Measurements from ENCODE around the gene MTARC2.

MTARC2 gene

DNA sequence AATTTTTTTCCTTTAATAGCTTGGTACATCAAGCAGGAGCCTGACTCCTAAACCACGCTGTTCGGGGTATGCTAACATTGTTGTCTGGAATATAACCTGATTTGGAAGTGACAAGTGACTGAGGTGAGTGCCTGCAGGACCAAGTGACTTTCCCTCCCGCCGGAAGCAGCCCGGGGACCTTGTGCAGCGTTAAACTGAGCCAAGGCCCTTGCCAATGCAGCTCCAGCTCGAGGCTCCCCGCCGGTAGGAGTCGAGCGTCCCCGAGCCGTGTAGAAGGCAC is 37.9 kb downstream of the MTARC2 start:
- peak overlapping the region; percentile 56 for H3K4me3 ChIP-seq (ENCODE audit: low read depth, low read length)
- TF ChIP-seq, protein P1, sequence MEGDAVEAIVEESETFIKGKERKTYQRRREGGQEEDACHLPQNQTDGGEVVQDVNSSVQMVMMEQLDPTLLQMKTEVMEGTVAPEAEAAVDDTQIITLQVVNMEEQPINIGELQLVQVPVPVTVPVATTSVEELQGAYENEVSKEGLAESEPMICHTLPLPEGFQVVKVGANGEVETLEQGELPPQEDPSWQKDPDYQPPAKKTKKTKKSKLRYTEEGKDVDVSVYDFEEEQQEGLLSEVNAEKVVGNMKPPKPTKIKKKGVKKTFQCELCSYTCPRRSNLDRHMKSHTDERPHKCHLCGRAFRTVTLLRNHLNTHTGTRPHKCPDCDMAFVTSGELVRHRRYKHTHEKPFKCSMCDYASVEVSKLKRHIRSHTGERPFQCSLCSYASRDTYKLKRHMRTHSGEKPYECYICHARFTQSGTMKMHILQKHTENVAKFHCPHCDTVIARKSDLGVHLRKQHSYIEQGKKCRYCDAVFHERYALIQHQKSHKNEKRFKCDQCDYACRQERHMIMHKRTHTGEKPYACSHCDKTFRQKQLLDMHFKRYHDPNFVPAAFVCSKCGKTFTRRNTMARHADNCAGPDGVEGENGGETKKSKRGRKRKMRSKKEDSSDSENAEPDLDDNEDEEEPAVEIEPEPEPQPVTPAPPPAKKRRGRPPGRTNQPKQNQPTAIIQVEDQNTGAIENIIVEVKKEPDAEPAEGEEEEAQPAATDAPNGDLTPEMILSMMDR (IDR thresholded peaks at IDR 0.05; ENCODE audit: control insufficient read depth, extremely low read depth, insufficient read depth) = no peak
- no peak for DNase-seq (ENCODE audit: low read depth)

DNA sequence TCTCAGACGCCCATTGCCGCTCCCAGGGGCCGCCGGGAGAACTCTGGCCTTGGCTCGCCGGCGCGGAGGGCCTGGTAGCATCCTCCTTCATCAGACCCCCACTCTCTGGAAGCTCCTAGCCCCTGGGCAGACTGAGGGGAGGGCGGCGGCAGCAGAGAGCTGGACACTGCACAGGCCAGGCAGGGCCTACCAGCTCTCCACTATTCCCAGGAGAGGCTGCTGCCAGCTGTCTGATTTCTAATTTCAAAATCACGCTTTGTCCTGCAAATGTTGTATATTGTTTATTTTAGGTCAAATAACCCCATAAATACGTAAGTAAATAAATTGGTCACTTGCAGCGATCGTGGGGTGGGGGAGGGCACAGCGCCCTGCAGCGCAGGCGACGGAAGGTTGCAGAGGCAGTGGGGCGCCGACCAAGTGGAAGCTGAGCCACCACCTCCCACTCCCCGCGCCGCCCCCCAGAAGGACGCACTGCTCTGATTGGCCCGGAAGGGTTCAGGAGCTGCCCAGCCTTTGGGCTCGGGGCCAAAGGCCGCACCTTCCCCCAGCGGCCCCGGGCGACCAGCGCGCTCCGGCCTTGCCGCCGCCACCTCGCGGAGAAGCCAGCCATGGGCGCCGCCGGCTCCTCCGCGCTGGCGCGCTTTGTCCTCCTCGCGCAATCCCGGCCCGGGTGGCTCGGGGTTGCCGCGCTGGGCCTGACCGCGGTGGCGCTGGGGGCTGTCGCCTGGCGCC is 38.4 kb downstream of the MTARC2 start, which contains the start of gene MTARC1:
MTARC1 (plus strand) TSS at position 577 of the 732 bp plus-strand sequence; CDS start at position 609, 32 bp downstream.
- TF ChIP-seq, protein P1 (IDR thresholded peaks at IDR 0.05; ENCODE audit: control insufficient read depth, extremely low read depth, insufficient read depth) = peak; percentile 35; the same call in 1 of the 2 replicates
- peak; percentile 95 for DNase-seq (ENCODE audit: low read depth)
- peak within 1 kb of the TSS; percentile 56 for H3K4me3 ChIP-seq (ENCODE audit: low read depth, low read length)

DNA sequence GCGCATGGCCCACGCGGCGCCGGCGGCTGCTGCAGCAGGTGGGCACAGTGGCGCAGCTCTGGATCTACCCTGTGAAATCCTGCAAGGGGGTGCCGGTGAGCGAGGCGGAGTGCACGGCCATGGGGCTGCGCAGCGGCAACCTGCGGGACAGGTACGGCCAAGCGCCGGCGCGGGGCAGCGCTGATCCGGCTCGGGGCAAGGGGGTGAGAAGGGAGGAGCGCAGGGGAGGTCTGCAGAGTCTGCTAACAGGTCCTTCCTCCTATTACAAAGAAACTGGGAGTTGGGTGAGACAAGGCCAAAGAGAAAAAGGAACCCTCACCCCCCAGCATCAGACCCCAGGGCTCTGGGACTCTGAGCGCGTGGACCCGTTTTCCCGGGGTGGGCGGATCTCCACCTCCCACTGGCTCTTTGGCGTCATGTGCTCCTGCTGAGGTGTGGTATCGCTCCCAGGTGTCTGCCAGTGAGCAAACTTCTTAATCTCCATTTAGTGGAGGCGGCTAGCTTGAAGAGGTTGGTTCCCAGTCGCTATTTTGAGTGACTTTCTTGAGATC is 39.0 kb downstream of the MTARC2 start:
- TF ChIP-seq, protein P1 (IDR thresholded peaks at IDR 0.05; ENCODE audit: control insufficient read depth, extremely low read depth, insufficient read depth) = no peak
- peak overlapping the region; percentile 56 for H3K4me3 ChIP-seq (ENCODE audit: low read depth, low read length)
- peak; percentile 81 for DNase-seq (ENCODE audit: low read depth)

DNA sequence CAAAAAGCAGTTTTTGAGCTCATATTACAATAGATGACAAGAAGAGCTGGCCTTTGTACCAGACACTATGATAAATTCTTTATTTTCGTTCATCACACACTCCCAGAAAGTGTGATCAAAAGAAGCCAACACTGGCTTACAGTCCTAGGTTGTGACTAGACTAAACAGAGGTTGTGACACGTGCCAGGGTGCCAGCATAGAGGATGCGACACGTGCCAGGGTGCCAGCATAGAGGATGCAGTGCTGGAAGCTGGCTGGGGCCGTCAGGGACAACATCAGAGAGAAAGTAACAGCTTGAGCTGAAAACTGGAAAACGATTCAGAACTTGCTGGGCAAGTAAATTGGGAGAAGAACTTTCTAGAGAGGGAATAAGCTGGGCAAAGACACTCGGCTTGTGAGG is 40.8 kb downstream of the MTARC2 start:
- no peak overlapping the region for H3K4me3 ChIP-seq (ENCODE audit: low read depth, low read length)
- TF ChIP-seq, protein P1 (IDR thresholded peaks at IDR 0.05; ENCODE audit: control insufficient read depth, extremely low read depth, insufficient read depth) = no peak
- DNase-seq (ENCODE audit: low read depth) = no peak

DNA sequence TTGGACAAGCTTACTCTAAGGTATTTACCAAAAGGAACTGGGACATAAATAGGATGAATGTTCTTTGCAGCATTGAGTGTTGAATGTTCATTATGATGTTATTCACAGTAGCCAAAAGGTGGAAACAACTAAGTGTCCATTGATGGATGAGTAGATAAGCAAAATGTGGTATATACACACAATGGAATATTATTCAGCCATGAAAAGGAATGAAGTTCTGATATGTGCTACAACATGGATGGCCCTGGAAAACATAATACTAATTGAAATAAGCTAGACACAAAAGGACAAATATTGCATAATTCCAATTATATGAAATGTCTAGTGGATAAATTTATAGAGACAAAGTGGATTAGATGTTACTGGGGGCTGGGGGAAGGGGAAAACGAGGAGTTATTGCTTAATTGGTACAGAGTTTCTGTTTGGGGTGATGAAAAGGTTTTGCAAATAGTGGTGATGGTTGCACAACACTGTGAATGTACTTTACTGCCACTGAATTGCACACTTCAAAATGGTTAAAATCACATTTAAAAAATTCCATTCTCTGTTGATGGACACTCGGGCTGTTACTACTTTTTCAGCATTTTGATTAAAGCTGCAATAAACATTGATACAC is 41.5 kb downstream of the MTARC2 start:
- DNase-seq (ENCODE audit: low read depth) = no peak
- TF ChIP-seq, protein P1 (IDR thresholded peaks at IDR 0.05; ENCODE audit: control insufficient read depth, extremely low read depth, insufficient read depth) = no peak
- no peak overlapping the region for H3K4me3 ChIP-seq (ENCODE audit: low read depth, low read length)

DNA sequence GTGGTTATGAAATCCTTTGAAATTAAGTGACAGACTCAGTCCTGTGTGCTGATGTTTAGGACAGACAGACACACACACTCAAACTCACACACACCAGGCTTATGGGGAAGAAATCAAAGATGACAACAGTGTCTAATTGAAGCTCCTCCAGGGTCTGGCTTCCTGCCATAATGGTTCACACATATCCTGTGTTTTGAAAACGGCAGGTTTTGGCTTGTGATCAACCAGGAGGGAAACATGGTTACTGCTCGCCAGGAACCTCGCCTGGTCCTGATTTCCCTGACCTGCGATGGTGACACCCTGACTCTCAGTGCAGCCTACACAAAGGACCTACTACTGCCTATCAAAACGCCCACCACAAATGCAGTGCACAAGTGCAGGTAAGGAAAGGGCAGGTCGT is 43.2 kb downstream of the MTARC2 start:
- H3K4me3 ChIP-seq (ENCODE audit: low read depth, low read length) = no peak overlapping the region
- TF ChIP-seq, protein P1 (IDR thresholded peaks at IDR 0.05; ENCODE audit: control insufficient read depth, extremely low read depth, insufficient read depth) = no peak
- DNase-seq (ENCODE audit: low read depth) = no peak

All from LNCaP clone FGC (cell line).